GM12874 (cell line): ENCODE data around the gene ADAM33.

Source experiments
- TF ChIP-seq, protein P1 (sequence below): IDR thresholded peaks from 2 replicates; pipeline ENCODE4 v1.5.1; 2011; ENCODE audit warnings: low read depth, mild to moderate bottlenecking, control low read depth, low read length, moderate library complexity; ENCODE audit not compliant: insufficient read depth

ADAM33 gene

DNA sequence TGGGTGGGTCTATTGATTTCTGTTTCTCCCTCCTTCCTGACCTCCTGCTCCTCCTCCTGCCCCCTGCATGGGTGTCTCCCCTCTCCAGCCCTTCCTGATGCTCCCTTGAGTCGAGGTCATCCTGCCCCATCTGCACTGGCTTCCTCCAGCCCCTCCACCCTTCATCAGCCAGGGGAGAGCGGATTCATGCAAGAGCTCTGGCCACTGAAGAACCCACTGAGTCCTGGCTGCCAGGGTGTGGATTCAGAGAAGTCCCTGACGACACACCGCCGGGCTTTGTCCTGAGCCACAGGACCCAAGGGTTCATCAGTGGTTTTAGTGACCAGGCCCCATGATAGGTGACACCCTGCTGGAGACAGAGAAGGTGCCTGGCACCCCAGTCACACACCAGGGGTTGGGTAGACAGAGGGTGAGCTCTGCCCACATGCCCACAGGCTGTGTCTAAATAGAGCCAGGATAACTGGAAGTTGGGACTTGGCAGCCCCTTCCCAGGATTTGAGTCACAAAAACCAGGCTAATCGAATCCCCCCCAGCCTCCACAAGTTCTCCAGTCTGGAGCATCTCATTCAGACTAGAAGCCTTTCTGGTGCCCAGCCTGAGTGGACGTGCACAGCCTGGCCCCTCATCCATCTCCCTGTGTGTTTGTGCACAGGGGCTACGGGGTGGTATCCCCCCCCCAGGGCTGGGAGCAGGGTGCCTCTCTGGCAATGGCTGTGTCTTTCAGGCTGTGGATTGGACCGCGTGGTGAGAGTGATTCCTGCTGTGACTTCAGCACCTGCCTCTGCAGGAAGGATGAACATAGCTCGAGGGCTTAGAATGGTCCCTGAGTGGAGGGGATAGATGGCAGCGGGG, 19.8 kb downstream of the ADAM33 start:
- TF ChIP-seq, protein P1, sequence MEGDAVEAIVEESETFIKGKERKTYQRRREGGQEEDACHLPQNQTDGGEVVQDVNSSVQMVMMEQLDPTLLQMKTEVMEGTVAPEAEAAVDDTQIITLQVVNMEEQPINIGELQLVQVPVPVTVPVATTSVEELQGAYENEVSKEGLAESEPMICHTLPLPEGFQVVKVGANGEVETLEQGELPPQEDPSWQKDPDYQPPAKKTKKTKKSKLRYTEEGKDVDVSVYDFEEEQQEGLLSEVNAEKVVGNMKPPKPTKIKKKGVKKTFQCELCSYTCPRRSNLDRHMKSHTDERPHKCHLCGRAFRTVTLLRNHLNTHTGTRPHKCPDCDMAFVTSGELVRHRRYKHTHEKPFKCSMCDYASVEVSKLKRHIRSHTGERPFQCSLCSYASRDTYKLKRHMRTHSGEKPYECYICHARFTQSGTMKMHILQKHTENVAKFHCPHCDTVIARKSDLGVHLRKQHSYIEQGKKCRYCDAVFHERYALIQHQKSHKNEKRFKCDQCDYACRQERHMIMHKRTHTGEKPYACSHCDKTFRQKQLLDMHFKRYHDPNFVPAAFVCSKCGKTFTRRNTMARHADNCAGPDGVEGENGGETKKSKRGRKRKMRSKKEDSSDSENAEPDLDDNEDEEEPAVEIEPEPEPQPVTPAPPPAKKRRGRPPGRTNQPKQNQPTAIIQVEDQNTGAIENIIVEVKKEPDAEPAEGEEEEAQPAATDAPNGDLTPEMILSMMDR = no peak

DNA sequence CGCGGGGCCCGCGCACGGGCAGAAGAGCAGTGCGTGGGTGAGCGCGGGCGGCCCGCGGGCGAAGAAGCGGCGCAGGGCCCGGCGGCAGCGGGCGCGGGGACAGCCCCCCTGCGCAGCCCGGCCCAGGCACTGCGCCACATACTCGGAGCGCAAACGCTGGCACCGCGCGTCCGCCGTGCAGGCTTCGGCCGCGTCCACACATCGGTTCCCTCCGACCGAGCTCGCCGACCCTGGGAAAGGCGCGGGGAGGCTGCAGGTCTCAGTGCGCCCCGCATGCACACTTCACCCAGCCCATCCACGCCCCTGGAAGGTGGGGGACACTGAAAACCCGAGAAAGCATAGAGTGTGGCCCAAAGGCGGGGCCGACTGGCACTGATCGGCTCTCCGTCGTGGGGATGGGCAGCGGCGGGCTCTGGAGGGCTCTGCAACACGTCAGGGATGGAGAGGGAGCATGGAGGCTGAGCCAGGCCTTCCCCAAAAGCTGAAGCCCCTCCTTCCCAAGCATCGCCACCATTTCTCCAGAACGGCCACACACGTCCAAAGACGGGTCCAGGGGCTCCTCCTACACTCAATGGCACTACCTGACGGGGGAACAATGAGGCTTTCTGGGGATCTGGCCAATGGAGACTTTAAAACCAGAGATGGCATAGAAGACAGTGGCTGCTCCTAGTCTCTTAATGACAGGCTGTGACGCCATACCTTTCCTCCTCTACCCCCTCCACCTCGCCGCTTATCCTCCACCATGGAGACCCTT, 20.6 kb downstream of the ADAM33 start:
- TF ChIP-seq, protein P1 = no peak

DNA sequence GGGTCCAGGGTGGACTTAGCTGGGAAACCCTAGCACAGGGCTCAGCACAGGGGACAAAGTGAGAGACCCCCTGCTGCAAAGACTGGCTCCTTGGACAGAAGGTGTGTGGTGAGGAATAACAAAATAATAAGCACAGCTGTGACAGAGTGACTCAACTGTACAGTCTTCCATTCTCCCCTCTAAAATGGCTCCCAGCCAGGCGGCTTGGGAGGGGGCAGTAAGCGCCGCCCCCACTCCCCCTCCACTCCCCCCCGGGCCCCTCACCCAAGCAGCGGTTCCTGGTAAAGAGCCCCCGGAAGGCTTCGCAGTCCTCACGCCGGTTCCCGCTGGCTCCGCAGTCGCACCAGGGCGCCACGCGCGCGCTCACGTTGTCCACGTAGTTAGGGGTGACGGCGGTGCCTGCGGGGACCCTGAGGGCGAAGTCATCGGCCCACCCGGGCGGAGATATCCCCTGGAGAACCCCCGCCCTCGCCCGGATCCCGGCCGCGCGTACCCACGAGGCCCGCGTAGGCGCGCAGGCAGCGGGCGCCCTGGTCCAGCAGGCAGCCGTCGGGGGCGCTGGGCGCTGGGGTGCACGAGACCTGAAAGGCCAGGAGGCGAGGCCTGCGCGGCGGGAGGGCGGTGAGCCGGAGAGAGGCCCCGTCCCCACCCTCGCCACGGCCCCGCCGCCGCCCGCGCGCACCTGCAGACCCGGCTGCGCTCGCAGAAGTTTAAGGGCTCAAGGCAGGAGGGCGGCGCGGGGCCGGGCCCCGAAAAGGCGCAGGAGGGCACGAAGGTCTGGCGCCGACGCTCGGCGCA, 21.3 kb downstream of the ADAM33 start:
- TF ChIP-seq, protein P1 = no peak

DNA sequence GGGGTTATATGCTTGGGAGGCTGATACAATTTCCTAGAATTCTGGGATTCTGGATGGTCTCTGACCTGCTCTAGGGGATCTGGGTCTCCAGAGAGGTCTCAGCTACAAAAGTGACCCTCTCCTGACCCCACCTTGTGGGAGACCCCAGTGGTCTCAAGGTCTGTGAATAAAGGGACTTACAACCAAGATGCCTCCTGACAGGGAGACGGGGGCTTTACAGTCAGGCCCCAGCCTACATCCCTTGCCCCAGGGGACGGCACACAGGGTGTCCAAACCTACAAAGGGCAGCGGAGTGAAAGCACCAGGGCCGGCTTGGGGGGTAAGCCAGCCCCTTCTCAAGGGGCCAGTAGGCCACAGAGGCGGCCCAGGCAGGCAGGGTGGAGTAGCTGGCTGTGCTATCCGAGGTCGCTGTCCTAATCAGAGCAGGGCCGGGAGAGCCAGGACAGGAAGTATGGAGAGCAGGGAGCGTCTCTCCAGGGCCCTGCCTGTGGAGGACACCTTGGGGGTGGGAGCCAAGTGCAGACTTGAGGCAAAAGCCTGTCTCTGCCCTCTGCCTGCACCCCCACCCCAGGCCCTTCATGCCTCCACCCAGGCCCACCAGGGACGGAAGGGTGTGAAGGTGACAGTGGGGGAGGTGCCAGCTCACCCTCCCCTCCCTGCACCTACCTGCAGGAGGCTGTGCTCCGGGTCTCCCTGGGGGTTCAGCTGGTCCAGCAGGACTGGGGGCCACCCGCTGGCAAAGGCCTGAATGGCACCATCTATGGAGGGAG, 22.1 kb downstream of the ADAM33 start:
- TF ChIP-seq, protein P1 = no peak

DNA sequence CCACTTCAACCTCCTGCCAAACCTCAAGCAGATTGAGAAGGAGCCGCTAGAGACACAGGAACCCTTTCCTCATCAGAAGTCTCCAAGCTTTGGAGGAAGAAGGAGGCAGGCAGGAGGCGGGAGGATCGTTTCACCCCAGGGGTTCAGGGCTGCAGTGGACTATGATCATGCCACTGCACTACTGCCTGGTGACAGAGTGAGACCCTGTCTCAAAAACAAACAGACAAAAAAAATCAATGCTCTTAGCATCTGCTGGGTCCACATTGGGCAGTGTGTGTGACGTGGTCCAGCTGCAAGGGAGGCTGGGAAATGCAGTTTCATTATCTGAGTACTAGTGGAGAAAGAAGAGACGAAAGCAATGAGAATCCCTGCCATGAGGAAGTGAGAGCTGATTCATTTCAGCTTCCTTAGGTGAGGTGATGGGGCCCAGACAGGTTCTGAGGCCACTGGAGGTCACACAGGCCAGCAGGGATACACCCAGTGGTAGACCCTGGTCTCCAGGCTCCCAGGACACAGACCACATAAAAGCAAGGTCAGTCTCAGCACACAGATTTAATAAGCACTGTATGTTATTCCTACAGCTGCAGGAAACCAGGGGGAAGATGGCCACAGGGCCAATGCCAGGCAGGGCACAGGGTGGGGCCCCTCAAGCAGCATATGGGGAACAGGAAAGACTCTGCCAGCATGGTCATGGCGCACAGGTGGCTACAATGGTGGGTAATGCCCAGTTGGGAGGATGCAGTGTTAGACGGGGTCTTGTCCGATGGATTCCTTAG, 22.9 kb downstream of the ADAM33 start:
- TF ChIP-seq, protein P1 = no peak

DNA sequence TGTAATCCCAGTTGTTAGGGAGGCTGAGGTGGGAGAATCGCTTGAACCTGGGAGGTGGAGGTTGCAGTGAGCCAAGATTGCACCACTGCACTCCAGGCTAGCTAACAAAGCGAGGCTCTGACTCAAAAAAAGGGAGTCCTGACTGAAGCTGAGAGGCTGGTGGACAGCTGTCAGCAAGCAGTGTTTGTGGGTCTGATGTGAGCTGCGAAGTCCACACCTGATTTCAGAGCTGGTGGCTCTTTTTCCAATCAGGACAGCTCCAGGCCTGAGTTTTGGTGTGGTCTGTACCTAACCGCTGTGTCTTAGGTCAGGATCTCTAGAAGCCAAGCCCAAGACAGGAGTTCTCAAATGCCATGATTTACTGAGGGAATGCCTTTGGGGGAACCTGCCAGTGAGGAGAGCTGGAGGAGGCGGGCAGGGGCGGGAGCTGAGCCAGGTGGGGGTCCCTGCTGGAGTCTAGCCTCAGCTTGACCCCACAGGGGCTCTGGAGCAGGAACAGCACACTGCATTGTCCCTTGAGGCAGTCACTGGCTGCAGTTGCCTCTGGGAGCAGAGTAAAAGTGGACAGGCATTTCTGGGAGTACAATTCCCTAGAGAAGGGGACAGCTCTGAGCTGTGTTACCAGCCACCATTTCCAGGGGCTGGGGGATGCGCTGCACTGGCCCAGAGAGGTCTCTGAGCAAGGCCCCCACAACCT, 23.6 kb downstream of the ADAM33 start:
- TF ChIP-seq, protein P1 = no peak
